OCI-LY7 (cell line): ENCODE measurements around the gene GSG1L. TPM values are rescaled to one million over a fixed set of nuclear protein-coding genes. Genes with fewer than 3 reads are reported as not detected.

ENCODE experiments used
- BruUV-seq: library from RNA; stranded (reverse); fragments of 400-500 nt; replicated peaks from 2 replicates; lab custom pipeline; 2021; lab: Mats Ljungman, UMichigan
- CTCF ChIA-PET: fragments of 300-600 bp; sonication (Branson Sonifier 250); formaldehyde crosslinking; loops from one replicate; lab custom pipeline; 2022; ENCODE audit warnings: antibody characterized with exemption; ENCODE audit not compliant: unreplicated experiment; lab: Charles Lee
- POLR2A ChIA-PET: fragments of 300-600 bp; sonication (Branson Sonifier 250); formaldehyde crosslinking; loops from one replicate; lab custom pipeline; 2022; ENCODE audit warnings: antibody characterized with exemption; lab: Charles Lee
- DNase-seq: peaks from one replicate; pipeline ENCODE4 v3.0.0-alpha.2; 2015; ENCODE audit warnings: low spot score
- H2AFZ ChIP-seq: fragments of 200-600 bp; sonication (generic), shearing (Covaris generic); 2 replicates; pipeline ENCODE4 v1.6.1; 2014; ENCODE audit warnings: mild to moderate bottlenecking, antibody characterized with exemption, low read length, moderate library complexity
- H3K27ac ChIP-seq: fragments of 200-600 bp; sonication (generic); 2 replicates; pipeline ENCODE4 v1.5.1; 2014; ENCODE audit warnings: mixed run types, low read depth, mild to moderate bottlenecking, moderate library complexity, low read length, inconsistent platforms; ENCODE audit not compliant: poor library complexity, severe bottlenecking
- H3K36me3 ChIP-seq: fragments of 200-600 bp; sonication (generic); 2 replicates; pipeline ENCODE4 v1.6.1; 2014; ENCODE audit warnings: mild to moderate bottlenecking, antibody characterized with exemption, low read length, moderate library complexity, mixed read lengths; ENCODE audit not compliant: insufficient read depth
- H3K4me1 ChIP-seq: fragments of 200-600 bp; sonication (generic); 2 replicates; pipeline ENCODE4 v1.5.1; 2014; ENCODE audit warnings: mild to moderate bottlenecking, low read length; ENCODE audit not compliant: insufficient read depth, poor library complexity, severe bottlenecking
- H3K4me2 ChIP-seq: fragments of 200-600 bp; sonication (generic); 2 replicates; pipeline ENCODE4 v1.6.1; 2014; ENCODE audit warnings: mild to moderate bottlenecking, low read length
- H3K4me3 ChIP-seq: fragments of 200-600 bp; sonication (generic); 2 replicates; pipeline ENCODE4 v1.5.1; 2014; ENCODE audit warnings: mild to moderate bottlenecking, low read depth, low read length; ENCODE audit not compliant: poor library complexity, severe bottlenecking
- H3K79me2 ChIP-seq: fragments of 200-600 bp; sonication (generic); 2 replicates; pipeline ENCODE4 v1.6.1; 2016; ENCODE audit warnings: low read depth, mild to moderate bottlenecking, low read length, moderate library complexity, mixed read lengths; ENCODE audit not compliant: insufficient read depth
- H3K9me2 ChIP-seq: fragments of 200-600 bp; sonication (generic); 2 replicates; pipeline ENCODE4 v1.6.1; 2016; ENCODE audit warnings: mild to moderate bottlenecking, low read length, mixed read lengths; ENCODE audit not compliant: insufficient read depth
- H3K9me3 ChIP-seq: fragments of 200-600 bp; sonication (generic); 2 replicates; pipeline ENCODE4 v1.6.1; 2014; ENCODE audit warnings: mild to moderate bottlenecking, mixed run types, low read length, mixed read lengths
- H4K20me1 ChIP-seq: fragments of 200-600 bp; sonication (generic); 2 replicates; pipeline ENCODE4 v1.6.1; 2014; ENCODE audit warnings: mild to moderate bottlenecking, antibody characterized with exemption, low read length, moderate library complexity, mixed read lengths; ENCODE audit not compliant: insufficient read depth
- CTCF ChIP-seq: fragments of 200-600 bp; sonication (generic); conservative IDR thresholded peaks from 2 replicates; pipeline ENCODE4 v1.5.1; 2014; ENCODE audit warnings: mild to moderate bottlenecking, antibody characterized with exemption, low read length, moderate library complexity, mixed read lengths
- EZH2phosphoT487 ChIP-seq: fragments of 200-600 bp; sonication (generic); IDR thresholded peaks from 2 replicates; pipeline ENCODE4 v1.6.1; 2018; ENCODE audit warnings: low read depth, borderline replicate concordance, mild to moderate bottlenecking, mixed run types, antibody characterized with exemption, low read length, moderate library complexity, mixed read lengths
- intact Hi-C: fragments of 100-400 bp; cut with micrococcal nuclease; formaldehyde crosslinking; loops from one replicate; pipeline ENCODE4 v1.10.0; 2022; ENCODE audit not compliant: unreplicated experiment
- total RNA-seq, 2 experiments: library from RNA; depleted of rRNA in 1 of 2; stranded (reverse); fragments of >200 nt in 1 of 2; shearing (Covaris generic) in 1 of 2; gene quantifications; 2 replicates each; pipeline ENCODE4 v1.2.3, GENCODE V29; 2014 to 2022

The GSG1L gene
- total RNA-seq, 2 experiments from 2014 or later: not detected

- Histone ChIP-seq H3K36me3 (no peaks in the 10 kb centered on the region), H3K4me3 (no peak overlapping the region), H3K9me2 (no peaks in the 10 kb centered on the region), H3K4me1 (no peaks in the 10 kb centered on the region), H2AFZ (no peak overlapping the region), H3K79me2 (no peaks in the 10 kb centered on the region), H3K27ac (no peak overlapping the region), H4K20me1 (no peaks in the 10 kb centered on the region), H3K4me2 (no peak overlapping the region), H3K9me3 (no peaks in the 10 kb centered on the region)
- POLR2A ChIA-PET: no interaction called here
- BruUV-seq: no TSS peak
- no peak for DNase-seq
- intact Hi-C loops: no loop called here
- CTCF ChIA-PET: no interaction called here
- no peak for TF ChIP-seq EZH2phosphoT487
- TF ChIP-seq CTCF: no peak
These were observed 235.7 kb downstream of the GSG1L start for GRCh38 chr16:27827765-27828164.

DNA sequence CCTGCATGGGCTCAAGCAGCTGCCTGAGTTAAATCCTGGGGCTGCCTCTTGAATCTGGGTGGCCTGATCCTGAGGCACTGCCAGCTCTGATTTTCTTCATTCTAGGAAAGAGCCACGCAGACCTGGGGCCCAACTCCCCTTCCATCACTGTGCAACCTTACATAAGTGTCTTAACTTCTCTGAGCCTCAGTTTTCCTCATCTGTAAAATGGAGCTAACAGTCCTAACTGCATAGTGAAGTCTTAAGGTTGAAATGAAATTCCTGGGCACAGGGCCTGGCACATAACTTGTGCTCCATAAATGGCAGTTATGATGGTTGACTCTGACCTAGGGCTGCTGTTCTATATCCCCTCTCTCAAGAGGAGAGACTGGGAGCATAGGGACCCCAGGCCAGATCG is 236.6 kb downstream of the GSG1L start:
- Histone ChIP-seq H3K9me2 (no peaks in the 10 kb centered on the region), H3K79me2 (no peaks in the 10 kb centered on the region), H3K4me1 (no peaks in the 10 kb centered on the region), H3K4me2 (no peak overlapping the region), H3K27ac (no peak overlapping the region), H3K36me3 (no peaks in the 10 kb centered on the region), H3K4me3 (no peak overlapping the region), H4K20me1 (no peaks in the 10 kb centered on the region), H2AFZ (no peak overlapping the region), H3K9me3 (no peaks in the 10 kb centered on the region)
- intact Hi-C loops: no loop called here
- ChIA-PET POLR2A (no interaction called here), CTCF (no interaction called here)
- no peak for DNase-seq
- TF ChIP-seq EZH2phosphoT487: no peak
- no TSS peak for BruUV-seq

DNA sequence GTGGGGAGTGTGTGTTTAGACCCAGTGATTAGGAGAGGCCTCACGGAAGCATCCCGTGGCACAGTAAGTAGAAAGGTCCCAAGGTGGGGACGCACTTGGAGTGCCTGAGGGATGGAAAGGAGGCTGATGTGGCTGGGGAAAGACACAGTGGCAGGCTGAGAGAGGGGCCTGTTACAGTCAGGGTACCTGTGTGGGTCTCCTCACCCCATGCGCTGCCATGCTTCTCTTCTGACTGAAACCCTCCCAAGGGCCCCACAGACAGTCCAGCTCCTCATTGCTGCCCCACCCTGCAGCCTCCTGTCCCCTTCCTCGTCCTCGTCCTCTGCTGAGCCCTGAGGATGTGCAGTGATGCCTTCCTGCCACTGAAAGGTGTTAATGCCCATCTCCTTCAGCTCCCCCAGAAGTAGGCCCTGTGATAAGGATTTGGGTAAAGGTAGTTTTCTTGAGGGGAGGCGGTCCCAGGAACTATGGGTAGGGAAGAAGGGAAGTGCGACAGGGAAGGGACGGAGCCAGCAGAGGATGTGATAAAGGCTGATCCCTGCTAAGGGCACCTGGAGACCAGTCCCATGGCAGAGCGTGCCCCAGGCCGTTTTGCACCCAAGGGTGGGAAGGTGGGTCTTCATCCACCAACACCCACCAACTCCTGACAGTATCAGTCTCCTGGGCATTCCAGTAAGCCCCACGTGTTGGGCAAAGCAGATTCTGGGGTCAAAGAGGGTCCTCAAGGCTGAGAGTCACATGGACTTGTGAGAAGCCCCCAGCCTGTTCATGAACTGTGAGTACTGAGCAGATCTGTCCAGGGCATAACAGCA is 237.2 kb downstream of the GSG1L start:
- Histone ChIP-seq H3K27ac (no peak overlapping the region), H3K4me3 (no peak overlapping the region), H3K79me2 (no peaks in the 10 kb centered on the region), H3K4me2 (no peak overlapping the region), H3K9me3 (no peaks in the 10 kb centered on the region), H3K36me3 (no peaks in the 10 kb centered on the region), H4K20me1 (no peaks in the 10 kb centered on the region), H3K4me1 (no peaks in the 10 kb centered on the region), H3K9me2 (no peaks in the 10 kb centered on the region), H2AFZ (no peak overlapping the region)
- DNase-seq: no peak
- ChIA-PET CTCF (no interaction called here), POLR2A (no interaction called here)
- no peak for TF ChIP-seq EZH2phosphoT487
- TF ChIP-seq CTCF: no peak
- intact Hi-C loops: no loop called here
- BruUV-seq: no TSS peak
